ENCODE data around the gene NWD2. TPM values are rescaled to one million over a fixed set of nuclear protein-coding genes. Genes with fewer than 3 reads are reported as not detected.

Gene NWD2
- total RNA-seq, 1 experiment from 2014 or later = 0.03 TPM

- H3K4me3 ChIP-seq (ENCODE audit: insufficient read depth, low read depth, low read length) = peak overlapping the region; percentile 51
- no peaks in the 10 kb centered on the region for H3K36me3 ChIP-seq (replicated peaks; ENCODE audit: control insufficient read depth, insufficient read depth, low read length)
- DNase-seq = peak; percentile 51
- H3K27me3 ChIP-seq (ENCODE audit: control insufficient read depth, insufficient read depth, low read length) = peaks cover 66% of the 10 kb centered on the region
These were observed 930 bp downstream of the NWD2 start for GRCh38 chr4:37245391-37245954.

DNA sequence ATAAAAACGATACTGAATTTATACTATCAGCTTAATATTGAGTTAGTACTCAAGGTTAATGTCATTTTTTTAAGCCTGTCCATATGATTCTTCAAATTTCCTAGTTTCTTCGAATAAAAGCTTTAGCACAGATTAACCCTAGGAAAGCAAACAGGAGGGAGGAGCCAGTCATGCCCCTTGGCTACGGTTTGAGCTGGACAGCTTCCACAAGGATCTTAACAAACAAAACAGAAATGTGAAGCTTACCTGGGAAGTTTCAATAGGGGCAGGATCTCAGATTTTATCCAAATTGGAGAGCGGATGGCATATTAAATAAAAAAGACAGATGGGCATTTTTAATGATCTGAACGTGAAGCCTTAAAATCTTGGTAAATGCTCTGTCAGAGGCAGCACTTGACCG is 2.3 kb downstream of the NWD2 start:
- Histone ChIP-seq H3K36me3 (replicated peaks; ENCODE audit: control insufficient read depth, insufficient read depth, low read length) (no peaks in the 10 kb centered on the region), H3K27me3 (ENCODE audit: control insufficient read depth, insufficient read depth, low read length) (peaks cover 56% of the 10 kb centered on the region), H3K4me3 (ENCODE audit: insufficient read depth, low read depth, low read length) (no peak overlapping the region)
- no peak for DNase-seq

DNA sequence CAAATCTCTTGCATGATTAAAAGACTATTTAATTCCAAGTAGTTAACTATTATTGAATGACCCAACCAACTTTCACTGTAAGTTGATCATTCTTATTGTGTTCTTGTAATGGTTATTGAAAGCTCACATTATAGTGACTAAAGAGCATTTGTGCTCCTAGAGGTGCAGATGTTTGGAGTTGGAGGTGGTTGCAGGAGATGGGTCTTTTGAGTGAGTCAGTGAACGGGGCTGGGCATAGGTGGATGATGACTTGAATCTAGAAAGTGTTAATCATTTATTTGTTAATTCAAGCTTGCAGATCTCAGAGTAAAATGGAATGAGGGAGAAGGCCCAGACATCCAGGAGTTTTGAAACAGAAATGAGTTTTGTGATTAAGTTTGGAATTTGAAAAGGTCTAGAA is 13.7 kb downstream of the NWD2 start:
- Histone ChIP-seq H3K4me3 (ENCODE audit: insufficient read depth, low read depth, low read length) (no peak overlapping the region), H3K27me3 (ENCODE audit: control insufficient read depth, insufficient read depth, low read length) (no peaks in the 10 kb centered on the region), H3K36me3 (replicated peaks; ENCODE audit: control insufficient read depth, insufficient read depth, low read length) (no peaks in the 10 kb centered on the region)
- DNase-seq = no peak

GRCh38 chr4:37268319-37268718 is 23.8 kb downstream of the NWD2 start:
- Histone ChIP-seq H3K36me3 (replicated peaks; ENCODE audit: control insufficient read depth, insufficient read depth, low read length) (no peaks in the 10 kb centered on the region), H3K4me3 (ENCODE audit: insufficient read depth, low read depth, low read length) (no peak overlapping the region), H3K27me3 (ENCODE audit: control insufficient read depth, insufficient read depth, low read length) (no peaks in the 10 kb centered on the region)
- DNase-seq = no peak

DNA sequence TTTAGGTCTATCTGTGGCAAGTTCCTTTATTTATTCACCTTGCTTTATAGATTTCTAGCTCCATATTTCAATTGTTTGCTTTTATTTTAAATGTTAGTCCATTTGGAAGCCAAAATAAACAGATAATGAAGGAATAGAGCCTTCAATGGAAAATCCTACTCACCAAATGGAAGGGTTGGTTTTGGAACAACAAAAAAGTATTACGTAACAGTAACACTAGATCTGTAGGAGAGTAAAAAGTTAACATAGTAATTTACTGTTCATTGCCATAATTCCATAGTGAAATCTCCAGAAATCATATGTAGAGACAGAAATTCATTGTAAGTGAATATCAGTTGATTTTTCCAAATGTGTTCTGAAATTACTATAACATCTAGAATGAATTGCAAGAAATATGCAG is 34.6 kb downstream of the NWD2 start:
- H3K27me3 ChIP-seq (ENCODE audit: control insufficient read depth, insufficient read depth, low read length) = no peaks in the 10 kb centered on the region
- DNase-seq = no peak
- no peak overlapping the region for H3K4me3 ChIP-seq (ENCODE audit: insufficient read depth, low read depth, low read length)
- H3K36me3 ChIP-seq (replicated peaks; ENCODE audit: control insufficient read depth, insufficient read depth, low read length) = no peaks in the 10 kb centered on the region

DNA sequence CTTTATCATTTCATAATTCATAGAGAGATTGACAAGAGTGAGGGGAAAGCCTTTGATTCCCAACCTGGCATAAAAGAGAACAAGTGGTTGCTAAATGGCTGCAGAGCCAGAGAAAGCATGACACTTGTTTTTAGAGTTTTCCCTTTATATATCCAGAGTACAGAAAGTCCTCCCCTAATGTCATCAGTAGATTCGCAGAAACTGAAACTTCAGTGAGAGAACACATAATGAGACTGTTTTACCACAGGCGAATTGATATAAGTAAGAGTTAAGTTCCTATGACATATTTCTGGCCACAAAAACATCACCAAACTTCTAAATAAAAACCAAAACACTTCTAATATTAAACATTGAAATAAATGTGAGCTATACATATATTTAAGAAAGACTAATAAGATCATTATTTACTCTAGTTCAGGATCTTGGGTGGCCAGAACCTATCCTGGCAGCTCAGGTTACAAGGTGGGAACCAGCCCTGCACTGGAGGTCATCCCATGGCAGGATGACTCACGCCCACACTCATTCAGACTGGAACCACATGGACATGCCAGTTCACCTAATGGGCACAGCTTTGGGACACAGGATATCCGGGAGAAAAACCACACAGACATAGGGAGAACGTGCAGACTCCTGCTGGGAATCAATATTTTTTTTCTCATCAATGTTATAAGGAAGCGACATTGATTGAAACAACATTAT is 35.5 kb downstream of the NWD2 start:
- H3K27me3 ChIP-seq (ENCODE audit: control insufficient read depth, insufficient read depth, low read length) = no peaks in the 10 kb centered on the region
- no peak for DNase-seq
- H3K36me3 ChIP-seq (replicated peaks; ENCODE audit: control insufficient read depth, insufficient read depth, low read length) = no peaks in the 10 kb centered on the region
- no peak overlapping the region for H3K4me3 ChIP-seq (ENCODE audit: insufficient read depth, low read depth, low read length)

DNA sequence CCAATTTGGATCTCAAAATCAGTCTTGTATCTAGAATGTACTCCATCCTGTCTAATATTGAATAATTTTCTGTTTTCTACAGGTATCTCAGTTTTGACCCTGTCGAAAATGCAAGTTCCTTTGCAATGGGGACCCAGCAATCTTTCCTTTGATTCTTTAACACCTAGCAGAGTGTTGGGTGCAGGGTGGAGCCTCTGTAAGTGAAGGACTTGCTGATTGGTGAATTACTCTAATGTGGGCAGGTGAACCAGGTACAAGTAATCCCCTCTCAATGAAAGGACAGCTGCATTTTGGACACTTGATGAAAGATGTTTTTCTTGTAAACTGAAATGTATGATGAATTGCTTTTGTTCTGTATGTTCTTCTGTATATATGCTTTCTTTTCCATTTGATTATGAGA is 54.9 kb downstream of the NWD2 start:
- Histone ChIP-seq H3K4me3 (ENCODE audit: insufficient read depth, low read depth, low read length) (no peak overlapping the region), H3K27me3 (ENCODE audit: control insufficient read depth, insufficient read depth, low read length) (no peaks in the 10 kb centered on the region), H3K36me3 (replicated peaks; ENCODE audit: control insufficient read depth, insufficient read depth, low read length) (no peaks in the 10 kb centered on the region)
- no peak for DNase-seq

DNA sequence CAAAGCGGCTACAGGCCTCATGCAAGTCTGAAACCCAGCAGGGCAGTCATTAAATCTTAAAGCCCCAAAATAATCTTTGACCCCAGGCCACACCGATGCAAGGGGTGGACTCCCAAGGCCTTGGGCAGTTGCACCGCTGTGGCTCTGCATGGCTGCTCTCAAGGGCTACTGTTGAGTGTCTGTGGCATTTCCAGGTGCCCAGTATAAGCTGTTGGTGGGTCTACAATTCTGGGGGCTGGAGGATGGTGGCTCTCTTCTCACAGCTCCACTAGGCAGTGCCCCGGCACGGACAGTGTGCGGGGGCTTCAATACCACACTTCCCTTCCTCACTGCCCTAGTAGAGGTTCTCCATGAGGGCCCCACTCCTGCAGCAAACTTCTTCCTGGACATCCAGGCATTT is 60.1 kb downstream of the NWD2 start:
- H3K27me3 ChIP-seq (ENCODE audit: control insufficient read depth, insufficient read depth, low read length) = no peaks in the 10 kb centered on the region
- no peak overlapping the region for H3K4me3 ChIP-seq (ENCODE audit: insufficient read depth, low read depth, low read length)
- no peak for DNase-seq
- no peaks in the 10 kb centered on the region for H3K36me3 ChIP-seq (replicated peaks; ENCODE audit: control insufficient read depth, insufficient read depth, low read length)

DNA sequence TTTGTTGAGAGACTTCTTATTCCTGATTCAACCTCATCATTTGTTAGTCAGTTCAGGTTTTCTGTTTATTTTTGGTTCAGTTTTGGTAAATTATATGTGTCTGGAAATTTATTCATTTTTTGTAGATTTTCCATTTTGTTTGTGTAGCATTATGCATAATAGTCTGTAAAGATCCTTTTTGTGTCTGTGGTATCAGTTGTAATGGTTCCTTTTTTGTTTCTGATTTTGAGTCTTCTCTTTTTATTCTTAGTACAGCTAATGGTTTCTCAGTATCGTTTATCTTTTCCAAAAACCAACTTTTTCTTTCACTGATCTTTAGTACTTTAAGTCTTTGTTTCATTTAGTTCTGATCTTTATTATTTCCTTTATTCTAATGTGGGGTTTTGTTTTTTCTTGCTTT is 61.4 kb downstream of the NWD2 start:
- DNase-seq = no peak
- no peaks in the 10 kb centered on the region for H3K27me3 ChIP-seq (ENCODE audit: control insufficient read depth, insufficient read depth, low read length)
- no peak overlapping the region for H3K4me3 ChIP-seq (ENCODE audit: insufficient read depth, low read depth, low read length)
- H3K36me3 ChIP-seq (replicated peaks; ENCODE audit: control insufficient read depth, insufficient read depth, low read length) = no peaks in the 10 kb centered on the region

GRCh38 chr4:37317104-37317643 is 72.6 kb downstream of the NWD2 start:
- Histone ChIP-seq H3K27me3 (ENCODE audit: control insufficient read depth, insufficient read depth, low read length) (no peaks in the 10 kb centered on the region), H3K36me3 (replicated peaks; ENCODE audit: control insufficient read depth, insufficient read depth, low read length) (no peaks in the 10 kb centered on the region), H3K4me3 (ENCODE audit: insufficient read depth, low read depth, low read length) (no peak overlapping the region)
- no peak for DNase-seq

- DNase-seq = no peak
- Histone ChIP-seq H3K4me3 (ENCODE audit: insufficient read depth, low read depth, low read length) (no peak overlapping the region), H3K36me3 (replicated peaks; ENCODE audit: control insufficient read depth, insufficient read depth, low read length) (no peaks in the 10 kb centered on the region), H3K27me3 (ENCODE audit: control insufficient read depth, insufficient read depth, low read length) (no peaks in the 10 kb centered on the region)
These were observed 76.1 kb downstream of the NWD2 start for GRCh38 chr4:37320513-37321235.

- no peak for DNase-seq
- no peaks in the 10 kb centered on the region for H3K36me3 ChIP-seq (replicated peaks; ENCODE audit: control insufficient read depth, insufficient read depth, low read length)
- no peaks in the 10 kb centered on the region for H3K27me3 ChIP-seq (ENCODE audit: control insufficient read depth, insufficient read depth, low read length)
- no peak overlapping the region for H3K4me3 ChIP-seq (ENCODE audit: insufficient read depth, low read depth, low read length)
These were observed 77.6 kb downstream of the NWD2 start for GRCh38 chr4:37322122-37322521.

- Histone ChIP-seq H3K27me3 (ENCODE audit: control insufficient read depth, insufficient read depth, low read length) (no peaks in the 10 kb centered on the region), H3K4me3 (ENCODE audit: insufficient read depth, low read depth, low read length) (no peak overlapping the region), H3K36me3 (replicated peaks; ENCODE audit: control insufficient read depth, insufficient read depth, low read length) (no peaks in the 10 kb centered on the region)
- DNase-seq = no peak
These were observed 80.0 kb downstream of the NWD2 start for GRCh38 chr4:37324546-37324945.

DNA sequence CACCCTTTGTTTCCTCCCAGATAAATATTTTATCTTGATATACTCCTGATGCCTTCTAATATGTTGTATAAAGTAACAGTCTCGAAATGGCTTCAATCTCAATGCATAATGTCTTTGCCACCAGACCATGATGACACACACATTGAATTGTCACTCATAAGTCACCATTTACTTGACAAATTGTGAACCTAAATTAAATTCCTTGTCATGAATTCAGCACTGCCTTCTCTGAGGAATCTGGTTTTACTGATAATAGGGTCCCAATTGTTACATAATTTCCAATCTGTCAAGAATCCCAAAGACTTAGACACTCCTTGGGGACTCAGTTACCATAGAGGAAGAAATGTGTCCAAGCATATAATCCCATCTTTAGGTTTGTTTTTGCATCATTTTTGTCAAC is 82.3 kb downstream of the NWD2 start:
- H3K27me3 ChIP-seq (ENCODE audit: control insufficient read depth, insufficient read depth, low read length) = no peaks in the 10 kb centered on the region

DNA sequence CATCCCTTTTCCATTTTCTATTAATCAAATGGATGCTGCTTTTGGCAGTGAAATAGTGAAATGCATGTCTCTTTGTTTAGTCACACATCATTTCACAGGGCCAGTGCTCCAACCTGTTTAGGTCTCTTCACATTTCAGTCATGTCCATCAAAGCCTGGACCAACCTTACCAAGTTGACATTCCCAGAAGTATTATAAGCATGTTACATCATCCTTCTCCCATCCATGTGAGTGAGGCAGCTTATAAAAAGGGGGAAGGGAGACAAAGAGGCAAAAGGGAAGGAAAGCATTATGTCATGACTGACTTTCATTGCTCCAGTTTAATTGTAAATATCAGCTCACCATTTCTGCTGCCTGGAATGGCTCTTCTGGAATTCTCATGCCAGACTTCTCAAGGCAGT is 94.4 kb downstream of the NWD2 start:
- DNase-seq = no peak
- Histone ChIP-seq H3K27me3 (ENCODE audit: control insufficient read depth, insufficient read depth, low read length) (no peaks in the 10 kb centered on the region), H3K36me3 (replicated peaks; ENCODE audit: control insufficient read depth, insufficient read depth, low read length) (no peaks in the 10 kb centered on the region), H3K4me3 (ENCODE audit: insufficient read depth, low read depth, low read length) (no peak overlapping the region)

More for the DNA sequence above, 82.3 kb downstream of the NWD2 start:
- Histone ChIP-seq H3K4me3 (ENCODE audit: insufficient read depth, low read depth, low read length) (no peak overlapping the region), H3K36me3 (replicated peaks; ENCODE audit: control insufficient read depth, insufficient read depth, low read length) (no peaks in the 10 kb centered on the region)
- DNase-seq = no peak

All from H7 (cell line).